ENCODE measurements around the gene PDE4B. TPM values are rescaled to one million over a fixed set of nuclear protein-coding genes. Genes with fewer than 3 reads are reported as not detected.
"Not testable (repeated sequence)": the region's sequence is repeated elsewhere in the genome, so short reads cannot be mapped to it uniquely, and the experiment has no call there.

PDE4B gene
- total RNA-seq, 2 donors from 2014 or later, result 1.6 to 12.2 TPM

DNA sequence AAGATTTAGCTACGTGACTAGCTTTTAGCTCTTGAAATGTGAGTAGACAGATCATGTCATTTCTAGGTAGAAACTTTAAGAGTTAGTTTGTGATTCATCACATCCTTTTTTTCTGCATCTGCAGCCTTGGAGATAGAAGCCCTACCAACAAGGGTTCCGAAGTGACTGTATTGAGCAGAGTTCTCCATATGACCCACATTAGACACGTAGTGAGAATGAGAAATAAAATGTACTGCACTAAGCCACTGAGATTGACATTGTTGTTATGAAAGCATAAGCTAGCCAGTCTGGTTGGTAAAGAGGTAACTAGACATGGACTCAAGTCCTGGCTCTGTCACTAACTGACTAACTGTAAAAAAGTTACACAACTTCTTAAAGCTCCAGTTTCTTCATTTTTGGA lies 296.1 kb downstream of the PDE4B start:
- DNase-seq (no peak), ATAC-seq (no peak)
- no peak overlapping the region for H3K4me3 ChIP-seq
- no peaks in the 10 kb centered on the region for H3K4me1 ChIP-seq
- no peaks in the 10 kb centered on the region for H3K27me3 ChIP-seq
- TF ChIP-seq CTCF (IDR thresholded peaks at IDR 0.05) (no peak), POLR2A (IDR thresholded peaks at IDR 0.05) (no peak)
- no peaks in the 10 kb centered on the region for H3K36me3 ChIP-seq (replicated peaks in 1 of 2; ENCODE audit: insufficient read depth in 1 of 2, low read depth in 2 of 2)
- 53 to 54% methylated on average over 3 of the region's 3 CpGs for WGBS, 2 donors
- H3K27ac ChIP-seq, result no peak overlapping the region
- H3K9me3 ChIP-seq, result no peaks in the 10 kb centered on the region
- intact Hi-C loops (cut with DNase I), result no loop called here

- intact Hi-C loops (cut with DNase I), result no loop called here
- no peak for TF ChIP-seq POLR2A (IDR thresholded peaks at IDR 0.05)
- TF ChIP-seq CTCF (IDR thresholded peaks at IDR 0.05), result no peak
- no peak for ATAC-seq
- Histone ChIP-seq H3K27me3 (no peaks in the 10 kb centered on the region), H3K27ac (no peak overlapping the region), H3K9me3 (no peaks in the 10 kb centered on the region), H3K4me1 (no peaks in the 10 kb centered on the region), H3K4me3 (no peak overlapping the region), H3K36me3 (replicated peaks in 1 of 2; ENCODE audit: insufficient read depth in 1 of 2, low read depth in 2 of 2) (no peaks in the 10 kb centered on the region)
- no peak for DNase-seq
- 52 to 66% methylated on average over 7 of the region's 7 CpGs for WGBS, 2 donors
Observed at GRCh38 chr1:66090859-66091457, 298.3 kb downstream of the PDE4B start.

- no peak for DNase-seq
- Histone ChIP-seq H3K4me1 (no peaks in the 10 kb centered on the region), H3K27ac (no peak overlapping the region), H3K36me3 (replicated peaks in 1 of 2; ENCODE audit: insufficient read depth in 1 of 2, low read depth in 2 of 2) (no peaks in the 10 kb centered on the region), H3K27me3 (no peaks in the 10 kb centered on the region), H3K9me3 (no peaks in the 10 kb centered on the region), H3K4me3 (no peak overlapping the region)
- 89% methylated on average over 1 of the region's 1 CpG for WGBS, 2 donors
- ATAC-seq, result no peak
- intact Hi-C loops (cut with DNase I), result no loop called here
- no peak for TF ChIP-seq POLR2A (IDR thresholded peaks at IDR 0.05)
- no peak for TF ChIP-seq CTCF (IDR thresholded peaks at IDR 0.05)
Observed at GRCh38 chr1:66095190-66095589, 302.5 kb downstream of the PDE4B start.

GRCh38 chr1:66100959-66101358 lies 308.3 kb downstream of the PDE4B start:
- H3K36me3 ChIP-seq (replicated peaks in 1 of 2; ENCODE audit: insufficient read depth in 1 of 2, low read depth in 2 of 2); ATAC-seq; H3K4me1 ChIP-seq; H3K27ac ChIP-seq; H3K4me3 ChIP-seq; H3K9me3 ChIP-seq; H3K27me3 ChIP-seq; DNase-seq; intact Hi-C loops (cut with DNase I): not testable (repeated sequence)
- 85 to 89% methylated on average over 4 of the region's 4 CpGs for WGBS, 2 donors

GRCh38 chr1:66104076-66104475 lies 311.4 kb downstream of the PDE4B start:
- ATAC-seq; H3K4me3 ChIP-seq; DNase-seq; H3K27me3 ChIP-seq; intact Hi-C loops (cut with DNase I); H3K36me3 ChIP-seq (replicated peaks in 1 of 2; ENCODE audit: insufficient read depth in 1 of 2, low read depth in 2 of 2); H3K9me3 ChIP-seq; H3K27ac ChIP-seq; H3K4me1 ChIP-seq: not testable (repeated sequence)
- 94% methylated on average over 3 to 5 of the region's 5 CpGs for WGBS, 2 donors

GRCh38 chr1:66108624-66109023 lies 315.9 kb downstream of the PDE4B start:
- H3K4me3 ChIP-seq, result no peak overlapping the region
- DNase-seq (no peak), ATAC-seq (no peak)
- H3K4me1 ChIP-seq, result no peaks in the 10 kb centered on the region
- intact Hi-C loops (cut with DNase I), result no loop called here
- H3K27me3 ChIP-seq, result no peaks in the 10 kb centered on the region
- H3K36me3 ChIP-seq (replicated peaks in 1 of 2; ENCODE audit: insufficient read depth in 1 of 2, low read depth in 2 of 2), result no peaks in the 10 kb centered on the region
- TF ChIP-seq CTCF (IDR thresholded peaks at IDR 0.05) (no peak), POLR2A (IDR thresholded peaks at IDR 0.05) (no peak)
- no peak overlapping the region for H3K27ac ChIP-seq
- 57 to 64% methylated on average over 2 of the region's 2 CpGs for WGBS, 2 donors
- H3K9me3 ChIP-seq, result no peaks in the 10 kb centered on the region

Data from body of pancreas (tissue), 4 donors.